ENCODE data around the gene CCNG1.

- TF ChIP-seq ZNF565 (CRISPR knock-in tag; conservative IDR thresholded peaks at IDR 0.05; ENCODE audit: low read depth) (no peak), OSR1 (CRISPR knock-in tag; IDR thresholded peaks at IDR 0.05) (no peak), TOX (CRISPR knock-in tag; IDR thresholded peaks at IDR 0.05; ENCODE audit: borderline replicate concordance) (no peak), PATZ1 (CRISPR knock-in tag; IDR thresholded peaks at IDR 0.05; ENCODE audit: borderline replicate concordance) (no peak), CREB5 (CRISPR knock-in tag; IDR thresholded peaks at IDR 0.05; ENCODE audit: low read depth) (no peak), RARB (CRISPR knock-in tag; IDR thresholded peaks at IDR 0.05) (no peak), TCF4 (CRISPR knock-in tag; IDR thresholded peaks at IDR 0.05; ENCODE audit: borderline replicate concordance) (no peak), ZFP30 (CRISPR knock-in tag; IDR thresholded peaks at IDR 0.05) (no peak)
- TF ChIP-seq, protein P1, sequence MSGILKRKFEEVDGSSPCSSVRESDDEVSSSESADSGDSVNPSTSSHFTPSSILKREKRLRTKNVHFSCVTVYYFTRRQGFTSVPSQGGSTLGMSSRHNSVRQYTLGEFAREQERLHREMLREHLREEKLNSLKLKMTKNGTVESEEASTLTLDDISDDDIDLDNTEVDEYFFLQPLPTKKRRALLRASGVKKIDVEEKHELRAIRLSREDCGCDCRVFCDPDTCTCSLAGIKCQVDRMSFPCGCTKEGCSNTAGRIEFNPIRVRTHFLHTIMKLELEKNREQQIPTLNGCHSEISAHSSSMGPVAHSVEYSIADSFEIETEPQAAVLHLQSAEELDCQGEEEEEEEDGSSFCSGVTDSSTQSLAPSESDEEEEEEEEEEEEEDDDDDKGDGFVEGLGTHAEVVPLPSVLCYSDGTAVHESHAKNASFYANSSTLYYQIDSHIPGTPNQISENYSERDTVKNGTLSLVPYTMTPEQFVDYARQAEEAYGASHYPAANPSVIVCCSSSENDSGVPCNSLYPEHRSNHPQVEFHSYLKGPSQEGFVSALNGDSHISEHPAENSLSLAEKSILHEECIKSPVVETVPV (CRISPR knock-in tag; IDR thresholded peaks at IDR 0.05): no peak
Measured at GRCh38 chr5:163437309-163438182, at the start of gene CCNG1.
